ENCODE results near the gene NTSR2.

Gene NTSR2

GRCh38 chr2:11698009-11698922 lies 28.3 kb upstream of the NTSR2 start:
- DNase-seq = no peak

GRCh38 chr2:11697103-11697871 lies 27.3 kb upstream of the NTSR2 start:
- peak; percentile 17 for DNase-seq

- DNase-seq = no peak
Observed at GRCh38 chr2:11696736-11697102, 26.7 kb upstream of the NTSR2 start.

GRCh38 chr2:11695576-11695975 lies 25.6 kb upstream of the NTSR2 start:
- DNase-seq = peak; percentile 21

GRCh38 chr2:11692966-11693521 lies 23.0 kb upstream of the NTSR2 start:
- peak; percentile 43 for DNase-seq

GRCh38 chr2:11691076-11691660 lies 21.2 kb upstream of the NTSR2 start:
- peak; percentile 19 for DNase-seq

- peak; percentile 88 for DNase-seq
Observed at GRCh38 chr2:11688222-11689069, 18.5 kb upstream of the NTSR2 start.

GRCh38 chr2:11687736-11688135 lies 17.7 kb upstream of the NTSR2 start:
- no peak for DNase-seq

GRCh38 chr2:11685906-11686470 lies 16.0 kb upstream of the NTSR2 start:
- no peak for DNase-seq

GRCh38 chr2:11684894-11685460 lies 15.0 kb upstream of the NTSR2 start:
- DNase-seq = no peak

- DNase-seq = no peak
Observed at GRCh38 chr2:11683966-11684365, 14.0 kb upstream of the NTSR2 start.

GRCh38 chr2:11683476-11683875 lies 13.5 kb upstream of the NTSR2 start:
- DNase-seq = no peak

- no peak for DNase-seq
Observed at GRCh38 chr2:11682590-11682915, 12.6 kb upstream of the NTSR2 start.

- DNase-seq = peak; percentile 5
Observed at GRCh38 chr2:11681722-11682589, 12.0 kb upstream of the NTSR2 start.

GRCh38 chr2:11680901-11681721 lies 11.1 kb upstream of the NTSR2 start:
- no peak for DNase-seq

GRCh38 chr2:11680182-11680900 lies 10.3 kb upstream of the NTSR2 start:
- DNase-seq = no peak

- no peak for DNase-seq
Observed at GRCh38 chr2:11679486-11680181, 9.6 kb upstream of the NTSR2 start.

- no peak for DNase-seq
Observed at GRCh38 chr2:11679016-11679415, 9.0 kb upstream of the NTSR2 start.

Measured in MV-4-11 (cell line).